Measurements from ENCODE around the gene ACAA2.

ACAA2 gene

GRCh38 chr18:49834258-49834657, 20.9 kb upstream of the ACAA2 start:
- TF ChIP-seq BACH2 (CRISPR knock-in tag; IDR thresholded peaks at IDR 0.05; ENCODE audit: borderline replicate concordance) = no peak
- TF ChIP-seq, protein P1, sequence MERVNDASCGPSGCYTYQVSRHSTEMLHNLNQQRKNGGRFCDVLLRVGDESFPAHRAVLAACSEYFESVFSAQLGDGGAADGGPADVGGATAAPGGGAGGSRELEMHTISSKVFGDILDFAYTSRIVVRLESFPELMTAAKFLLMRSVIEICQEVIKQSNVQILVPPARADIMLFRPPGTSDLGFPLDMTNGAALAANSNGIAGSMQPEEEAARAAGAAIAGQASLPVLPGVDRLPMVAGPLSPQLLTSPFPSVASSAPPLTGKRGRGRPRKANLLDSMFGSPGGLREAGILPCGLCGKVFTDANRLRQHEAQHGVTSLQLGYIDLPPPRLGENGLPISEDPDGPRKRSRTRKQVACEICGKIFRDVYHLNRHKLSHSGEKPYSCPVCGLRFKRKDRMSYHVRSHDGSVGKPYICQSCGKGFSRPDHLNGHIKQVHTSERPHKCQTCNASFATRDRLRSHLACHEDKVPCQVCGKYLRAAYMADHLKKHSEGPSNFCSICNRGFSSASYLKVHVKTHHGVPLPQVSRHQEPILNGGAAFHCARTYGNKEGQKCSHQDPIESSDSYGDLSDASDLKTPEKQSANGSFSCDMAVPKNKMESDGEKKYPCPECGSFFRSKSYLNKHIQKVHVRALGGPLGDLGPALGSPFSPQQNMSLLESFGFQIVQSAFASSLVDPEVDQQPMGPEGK (CRISPR knock-in tag; IDR thresholded peaks at IDR 0.05; ENCODE audit: borderline replicate concordance) = no peak
- no peak for TF ChIP-seq ARNTL (CRISPR knock-in tag; IDR thresholded peaks at IDR 0.05; ENCODE audit: borderline replicate concordance, low read depth)
- no peak for TF ChIP-seq POU6F1 (CRISPR knock-in tag; IDR thresholded peaks at IDR 0.05; ENCODE audit: borderline replicate concordance, low read depth)
- TF ChIP-seq ZNF565 (CRISPR knock-in tag; conservative IDR thresholded peaks at IDR 0.05; ENCODE audit: low read depth) = no peak
- TF ChIP-seq SNAI2 (CRISPR knock-in tag; IDR thresholded peaks at IDR 0.05) = no peak
- no peak for TF ChIP-seq OSR1 (CRISPR knock-in tag; IDR thresholded peaks at IDR 0.05)
- no peak for TF ChIP-seq ZFP3 (CRISPR knock-in tag; IDR thresholded peaks at IDR 0.05)
- TF ChIP-seq TOX (CRISPR knock-in tag; IDR thresholded peaks at IDR 0.05; ENCODE audit: borderline replicate concordance) = no peak
- no peak for TF ChIP-seq GLIS3 (CRISPR knock-in tag; IDR thresholded peaks at IDR 0.05)
- TF ChIP-seq RARB (CRISPR knock-in tag; IDR thresholded peaks at IDR 0.05) = no peak
- TF ChIP-seq TCF4 (CRISPR knock-in tag; IDR thresholded peaks at IDR 0.05; ENCODE audit: borderline replicate concordance) = no peak
- TF ChIP-seq ESRRG (CRISPR knock-in tag; IDR thresholded peaks at IDR 0.05) = no peak
- TF ChIP-seq TSHZ2 (CRISPR knock-in tag; IDR thresholded peaks at IDR 0.05) = no peak
- no peak for TF ChIP-seq PPARA (CRISPR knock-in tag; IDR thresholded peaks at IDR 0.05; ENCODE audit: borderline replicate concordance)
- no peak for TF ChIP-seq ZNF70 (CRISPR knock-in tag; IDR thresholded peaks at IDR 0.05)
- TF ChIP-seq ZFP30 (CRISPR knock-in tag; IDR thresholded peaks at IDR 0.05) = no peak
- TF ChIP-seq, protein P2, sequence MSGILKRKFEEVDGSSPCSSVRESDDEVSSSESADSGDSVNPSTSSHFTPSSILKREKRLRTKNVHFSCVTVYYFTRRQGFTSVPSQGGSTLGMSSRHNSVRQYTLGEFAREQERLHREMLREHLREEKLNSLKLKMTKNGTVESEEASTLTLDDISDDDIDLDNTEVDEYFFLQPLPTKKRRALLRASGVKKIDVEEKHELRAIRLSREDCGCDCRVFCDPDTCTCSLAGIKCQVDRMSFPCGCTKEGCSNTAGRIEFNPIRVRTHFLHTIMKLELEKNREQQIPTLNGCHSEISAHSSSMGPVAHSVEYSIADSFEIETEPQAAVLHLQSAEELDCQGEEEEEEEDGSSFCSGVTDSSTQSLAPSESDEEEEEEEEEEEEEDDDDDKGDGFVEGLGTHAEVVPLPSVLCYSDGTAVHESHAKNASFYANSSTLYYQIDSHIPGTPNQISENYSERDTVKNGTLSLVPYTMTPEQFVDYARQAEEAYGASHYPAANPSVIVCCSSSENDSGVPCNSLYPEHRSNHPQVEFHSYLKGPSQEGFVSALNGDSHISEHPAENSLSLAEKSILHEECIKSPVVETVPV (CRISPR knock-in tag; IDR thresholded peaks at IDR 0.05) = no peak
- ATAC-seq = no peak

DNA sequence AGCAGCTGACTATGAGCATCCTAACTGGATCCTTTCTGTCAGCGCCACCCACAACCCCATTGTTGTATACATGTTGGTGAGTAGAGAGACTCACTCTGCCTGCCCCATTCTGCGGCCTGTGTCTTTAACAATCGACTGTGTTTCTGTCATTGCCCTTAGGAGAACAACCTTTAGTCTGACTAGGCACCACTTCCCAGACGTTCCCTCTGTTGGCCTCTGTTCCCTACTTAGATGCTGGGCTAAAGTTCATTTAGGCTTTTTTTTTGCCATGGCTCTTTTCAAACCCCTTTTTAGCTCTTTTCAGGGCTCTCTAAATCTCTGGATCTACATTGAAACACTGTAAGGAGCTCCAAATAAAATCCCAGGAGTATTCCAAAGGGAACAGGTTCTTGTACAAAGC, 20.5 kb upstream of the ACAA2 start:
- TF ChIP-seq BACH2 (CRISPR knock-in tag; IDR thresholded peaks at IDR 0.05; ENCODE audit: borderline replicate concordance) (no peak), ISL1 (CRISPR knock-in tag; IDR thresholded peaks at IDR 0.05) (no peak), OSR1 (CRISPR knock-in tag; IDR thresholded peaks at IDR 0.05) (no peak), GLIS3 (CRISPR knock-in tag; IDR thresholded peaks at IDR 0.05) (no peak), CSDC2 (CRISPR knock-in tag; IDR thresholded peaks at IDR 0.05) (no peak), PPARA (CRISPR knock-in tag; IDR thresholded peaks at IDR 0.05; ENCODE audit: borderline replicate concordance) (no peak), ZFP3 (CRISPR knock-in tag; IDR thresholded peaks at IDR 0.05) (no peak)
- ATAC-seq = no peak

DNA sequence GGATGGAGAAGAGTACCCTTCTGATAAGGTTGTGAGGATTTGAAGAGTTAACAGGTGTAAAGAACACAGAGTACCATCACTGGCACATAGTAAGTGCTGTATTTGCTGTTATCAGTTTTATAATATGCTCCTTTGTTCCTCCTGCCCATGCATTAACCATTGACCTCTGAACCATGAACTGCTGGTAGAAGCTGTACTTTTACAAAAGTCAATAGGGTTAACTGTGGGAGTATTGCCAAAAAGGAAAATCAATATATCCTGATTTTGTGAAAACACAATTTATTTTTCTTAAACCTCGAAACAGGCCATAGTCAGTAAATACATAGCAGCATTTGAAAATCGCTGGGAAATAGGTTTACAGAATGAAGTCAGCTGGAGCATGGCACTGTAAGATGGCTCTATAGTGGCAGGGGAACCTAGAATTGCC, 18.9 kb upstream of the ACAA2 start:
- ATAC-seq = no peak
- TF ChIP-seq CSDC2 (CRISPR knock-in tag; IDR thresholded peaks at IDR 0.05) = no peak
- no peak for TF ChIP-seq ZFP30 (CRISPR knock-in tag; IDR thresholded peaks at IDR 0.05)
- TF ChIP-seq ZC3H10 (CRISPR knock-in tag; IDR thresholded peaks at IDR 0.05) = no peak
- TF ChIP-seq, protein P3, sequence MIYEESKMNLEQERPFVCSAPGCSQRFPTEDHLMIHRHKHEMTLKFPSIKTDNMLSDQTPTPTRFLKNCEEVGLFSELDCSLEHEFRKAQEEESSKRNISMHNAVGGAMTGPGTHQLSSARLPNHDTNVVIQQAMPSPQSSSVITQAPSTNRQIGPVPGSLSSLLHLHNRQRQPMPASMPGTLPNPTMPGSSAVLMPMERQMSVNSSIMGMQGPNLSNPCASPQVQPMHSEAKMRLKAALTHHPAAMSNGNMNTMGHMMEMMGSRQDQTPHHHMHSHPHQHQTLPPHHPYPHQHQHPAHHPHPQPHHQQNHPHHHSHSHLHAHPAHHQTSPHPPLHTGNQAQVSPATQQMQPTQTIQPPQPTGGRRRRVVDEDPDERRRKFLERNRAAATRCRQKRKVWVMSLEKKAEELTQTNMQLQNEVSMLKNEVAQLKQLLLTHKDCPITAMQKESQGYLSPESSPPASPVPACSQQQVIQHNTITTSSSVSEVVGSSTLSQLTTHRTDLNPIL (CRISPR knock-in tag; IDR thresholded peaks at IDR 0.05; ENCODE audit: low read depth) = no peak
- TF ChIP-seq ZNF565 (CRISPR knock-in tag; conservative IDR thresholded peaks at IDR 0.05; ENCODE audit: low read depth) = no peak
- TF ChIP-seq TCF4 (CRISPR knock-in tag; IDR thresholded peaks at IDR 0.05; ENCODE audit: borderline replicate concordance) = no peak
- no peak for TF ChIP-seq TOX (CRISPR knock-in tag; IDR thresholded peaks at IDR 0.05; ENCODE audit: borderline replicate concordance)
- no peak for TF ChIP-seq POU6F1 (CRISPR knock-in tag; IDR thresholded peaks at IDR 0.05; ENCODE audit: borderline replicate concordance, low read depth)
- no peak for TF ChIP-seq GLIS3 (CRISPR knock-in tag; IDR thresholded peaks at IDR 0.05)
- no peak for TF ChIP-seq ZNF70 (CRISPR knock-in tag; IDR thresholded peaks at IDR 0.05)
- no peak for TF ChIP-seq SNAI2 (CRISPR knock-in tag; IDR thresholded peaks at IDR 0.05)
- no peak for TF ChIP-seq OSR1 (CRISPR knock-in tag; IDR thresholded peaks at IDR 0.05)
- no peak for TF ChIP-seq ISL1 (CRISPR knock-in tag; IDR thresholded peaks at IDR 0.05)
- TF ChIP-seq PPARA (CRISPR knock-in tag; IDR thresholded peaks at IDR 0.05; ENCODE audit: borderline replicate concordance) = no peak
- no peak for TF ChIP-seq ESRRG (CRISPR knock-in tag; IDR thresholded peaks at IDR 0.05)
- no peak for TF ChIP-seq TSHZ2 (CRISPR knock-in tag; IDR thresholded peaks at IDR 0.05)
